Measurements from ENCODE around the gene NCAPG2.

GRCh38 chr7:158581440-158582088, 123.0 kb downstream of the NCAPG2 start:
- TF ChIP-seq CTCF (conservative IDR thresholded peaks at IDR 0.05; ENCODE audit: low read length) (no peak), EZH2phosphoT487 (IDR thresholded peaks at IDR 0.05; ENCODE audit: borderline replicate concordance) (no peak)

Data from Loucy (cell line).